Measurements from ENCODE around the gene SPAG16. TPM values are rescaled to one million over a fixed set of nuclear protein-coding genes. Genes with fewer than 3 reads are reported as not detected.
"Not testable (repeated sequence)": the region's sequence is repeated elsewhere in the genome, so short reads cannot be mapped to it uniquely, and the experiment has no call there.

The SPAG16 gene
- total RNA-seq, 6 experiments from 2014 or later = 15.4 to 20.0 (median 17.5) TPM

- Mint-ChIP-seq H3K36me3 (ENCODE audit: low read depth) (no peaks in the 10 kb centered on the region), H3K9me3 (peaks cover 11% of the 10 kb centered on the region; the same call in 1 of the 2 replicates), H3K4me3 (no peak overlapping the region), H3K27ac (no peak overlapping the region), H3K27me3 (ENCODE audit: insufficient read depth) (no peaks in the 10 kb centered on the region), H3K4me1 (ENCODE audit: low read depth) (no peaks in the 10 kb centered on the region)
- no peak for TF ChIP-seq CTCF (IDR thresholded peaks at IDR 0.05)
- no peak for DNase-seq
These were observed 394.4 kb downstream of the SPAG16 start for GRCh38 chr2:213678437-213679218.

- no peak overlapping the region for H3K27ac Mint-ChIP-seq
- TF ChIP-seq CTCF (IDR thresholded peaks at IDR 0.05) = no peak
- no peaks in the 10 kb centered on the region for H3K4me1 Mint-ChIP-seq (ENCODE audit: low read depth)
- no peaks in the 10 kb centered on the region for H3K36me3 Mint-ChIP-seq (ENCODE audit: low read depth)
- no peak overlapping the region for H3K4me3 Mint-ChIP-seq
- no peak for DNase-seq
- no peaks in the 10 kb centered on the region for H3K27me3 Mint-ChIP-seq (ENCODE audit: insufficient read depth)
- H3K9me3 Mint-ChIP-seq = peaks cover 11% of the 10 kb centered on the region; the same call in 1 of the 2 replicates
These were observed 395.6 kb downstream of the SPAG16 start for GRCh38 chr2:213679894-213680293.

- Mint-ChIP-seq H3K9me3 (peaks cover 7% of the 10 kb centered on the region; the same call in 1 of the 2 replicates), H3K27ac (no peak overlapping the region), H3K4me1 (ENCODE audit: low read depth) (no peaks in the 10 kb centered on the region), H3K36me3 (ENCODE audit: low read depth) (no peaks in the 10 kb centered on the region), H3K4me3 (no peak overlapping the region), H3K27me3 (ENCODE audit: insufficient read depth) (no peaks in the 10 kb centered on the region)
- no peak for DNase-seq
- no peak for TF ChIP-seq CTCF (IDR thresholded peaks at IDR 0.05)
These were observed 398.0 kb downstream of the SPAG16 start for GRCh38 chr2:213682276-213682675.

GRCh38 chr2:213688133-213688532 lies 403.9 kb downstream of the SPAG16 start:
- H3K27me3 Mint-ChIP-seq (ENCODE audit: insufficient read depth) = no peaks in the 10 kb centered on the region
- H3K9me3 Mint-ChIP-seq = no peaks in the 10 kb centered on the region
- no peaks in the 10 kb centered on the region for H3K4me1 Mint-ChIP-seq (ENCODE audit: low read depth)
- TF ChIP-seq CTCF (IDR thresholded peaks at IDR 0.05) = no peak
- H3K27ac Mint-ChIP-seq = no peak overlapping the region
- no peak for DNase-seq
- no peak overlapping the region for H3K4me3 Mint-ChIP-seq
- no peaks in the 10 kb centered on the region for H3K36me3 Mint-ChIP-seq (ENCODE audit: low read depth)

GRCh38 chr2:213688825-213689224 lies 404.6 kb downstream of the SPAG16 start:
- not testable (repeated sequence) for H3K27ac Mint-ChIP-seq; H3K4me1 Mint-ChIP-seq (ENCODE audit: low read depth); H3K27me3 Mint-ChIP-seq (ENCODE audit: insufficient read depth); H3K4me3 Mint-ChIP-seq; H3K36me3 Mint-ChIP-seq (ENCODE audit: low read depth); DNase-seq; H3K9me3 Mint-ChIP-seq

- H3K36me3 Mint-ChIP-seq (ENCODE audit: low read depth) = no peaks in the 10 kb centered on the region
- H3K9me3 Mint-ChIP-seq = no peaks in the 10 kb centered on the region
- no peaks in the 10 kb centered on the region for H3K27me3 Mint-ChIP-seq (ENCODE audit: insufficient read depth)
- no peaks in the 10 kb centered on the region for H3K4me1 Mint-ChIP-seq (ENCODE audit: low read depth)
- no peak overlapping the region for H3K4me3 Mint-ChIP-seq
- no peak overlapping the region for H3K27ac Mint-ChIP-seq
- no peak for TF ChIP-seq CTCF (IDR thresholded peaks at IDR 0.05)
- DNase-seq = no peak
These were observed 405.3 kb downstream of the SPAG16 start for GRCh38 chr2:213689585-213689984.
